Putamen (tissue), 1 donor: ENCODE measurements around the gene CDHR5.
"Not testable (repeated sequence)": the region's sequence is repeated elsewhere in the genome, so short reads cannot be mapped to it uniquely, and the experiment has no call there.

Experiments used
- DNase-seq: peaks from one replicate; pipeline ENCODE4 v3.0.0-alpha.2; 2016; ENCODE audit warnings: low spot score

Gene CDHR5

GRCh38 chr11:624705-625635 is at the start of gene CDHR5:
Gene CDHR5, minus strand, starts transcription at chr11:624955. Its CDS starts 53 bp downstream, at chr11:624902.
- no peak for DNase-seq

GRCh38 chr11:674406-674805 is 49.7 kb upstream of the CDHR5 start:
- no peak for DNase-seq

- DNase-seq: no peak
Observed at GRCh38 chr11:673866-674265, 49.1 kb upstream of the CDHR5 start.

- DNase-seq: no peak
Observed at GRCh38 chr11:665704-666281, 41.0 kb upstream of the CDHR5 start.

- DNase-seq: no peak
Observed at GRCh38 chr11:665062-665703, 40.4 kb upstream of the CDHR5 start.

GRCh38 chr11:662689-663274 is 38.0 kb upstream of the CDHR5 start:
- DNase-seq: peak; percentile 42

- DNase-seq: no peak
Observed at GRCh38 chr11:660681-661444, 36.1 kb upstream of the CDHR5 start.

- DNase-seq: no peak
Observed at GRCh38 chr11:660281-660680, 35.5 kb upstream of the CDHR5 start.

GRCh38 chr11:659532-660085 is 34.9 kb upstream of the CDHR5 start:
- no peak for DNase-seq

GRCh38 chr11:657691-658126 is 33.0 kb upstream of the CDHR5 start:
- DNase-seq: no peak

- no peak for DNase-seq
Observed at GRCh38 chr11:656866-657265, 32.1 kb upstream of the CDHR5 start.

- DNase-seq: no peak
Observed at GRCh38 chr11:656426-656825, 31.7 kb upstream of the CDHR5 start.

GRCh38 chr11:655036-655726 is 30.4 kb upstream of the CDHR5 start:
- no peak for DNase-seq

- DNase-seq: not testable (repeated sequence)
Observed at GRCh38 chr11:654444-654843, 29.7 kb upstream of the CDHR5 start.

- no peak for DNase-seq
Observed at GRCh38 chr11:653837-654236, 29.1 kb upstream of the CDHR5 start.

- DNase-seq: not testable (repeated sequence)
Observed at GRCh38 chr11:653136-653535, 28.4 kb upstream of the CDHR5 start.

- DNase-seq: no peak
Observed at GRCh38 chr11:650482-650881, 25.7 kb upstream of the CDHR5 start.

- DNase-seq: not testable (repeated sequence)
Observed at GRCh38 chr11:647672-648158, 23.0 kb upstream of the CDHR5 start.

GRCh38 chr11:646214-646613 is 21.5 kb upstream of the CDHR5 start:
- no peak for DNase-seq

GRCh38 chr11:645536-645935 is 20.8 kb upstream of the CDHR5 start:
- DNase-seq: peak; percentile 70
